ENCODE results near the gene ZNF44.
"Not testable (repeated sequence)": the region's sequence is repeated elsewhere in the genome, so short reads cannot be mapped to it uniquely, and the experiment has no call there.

ZNF44 gene

GRCh38 chr19:12294249-12295158, at the start of gene ZNF44:
ZNF44 (minus strand) TSS chr19:12294883; CDS start chr19:12294694, 189 bp downstream.
- Histone ChIP-seq H3K36me3 (ENCODE audit: insufficient read depth, low read length) (peaks cover 14% of the 10 kb centered on the region), H3K9me3 (ENCODE audit: low read length) (peaks cover 12% of the 10 kb centered on the region), H3K27me3 (ENCODE audit: insufficient read depth, low read length) (no peaks in the 10 kb centered on the region), H2AFZ (ENCODE audit: low read depth, low read length) (no peak within 1 kb of the TSS), H3K4me1 (ENCODE audit: insufficient read depth, low read length) (peaks cover 5% of the 10 kb centered on the region), H3K4me3 (ENCODE audit: low read length) (peak within 1 kb of the TSS; percentile 80)

- H3K4me1 ChIP-seq (ENCODE audit: insufficient read depth, low read length) = peaks cover 10% of the 10 kb centered on the region
- H3K9me3 ChIP-seq (ENCODE audit: low read length) = no peaks in the 10 kb centered on the region
- H2AFZ ChIP-seq (ENCODE audit: low read depth, low read length) = peak within 1 kb of the TSS; percentile 64
- H3K27me3 ChIP-seq (ENCODE audit: insufficient read depth, low read length) = no peaks in the 10 kb centered on the region
- no peaks in the 10 kb centered on the region for H3K36me3 ChIP-seq (ENCODE audit: insufficient read depth, low read length)
- H3K4me3 ChIP-seq (ENCODE audit: low read length) = peak within 1 kb of the TSS; percentile 67
These were observed 38.8 kb upstream of the ZNF44 start, which contains the start of gene ZNF563 for GRCh38 chr19:12333162-12334159. ZNF563 (minus strand) TSS chr19:12333633; CDS start chr19:12333482, 151 bp downstream.

- Histone ChIP-seq H3K4me3 (ENCODE audit: low read length) (no peak overlapping the region), H3K36me3 (ENCODE audit: insufficient read depth, low read length) (no peaks in the 10 kb centered on the region)
These were observed 36.7 kb upstream of the ZNF44 start for GRCh38 chr19:12331211-12331941.

GRCh38 chr19:12330340-12330739, 35.7 kb upstream of the ZNF44 start:
- Histone ChIP-seq H3K27me3 (ENCODE audit: insufficient read depth, low read length) (no peaks in the 10 kb centered on the region), H2AFZ (ENCODE audit: low read depth, low read length) (no peak overlapping the region), H3K4me1 (ENCODE audit: insufficient read depth, low read length) (peaks cover 10% of the 10 kb centered on the region), H3K9me3 (ENCODE audit: low read length) (peaks cover 3% of the 10 kb centered on the region), H3K36me3 (ENCODE audit: insufficient read depth, low read length) (no peaks in the 10 kb centered on the region), H3K4me3 (ENCODE audit: low read length) (no peak overlapping the region)

More at GRCh38 chr19:12331211-12331941, 36.7 kb upstream of the ZNF44 start:
- peaks cover 3% of the 10 kb centered on the region for H3K9me3 ChIP-seq (ENCODE audit: low read length)
- no peaks in the 10 kb centered on the region for H3K27me3 ChIP-seq (ENCODE audit: insufficient read depth, low read length)
- H2AFZ ChIP-seq (ENCODE audit: low read depth, low read length) = no peak overlapping the region
- H3K4me1 ChIP-seq (ENCODE audit: insufficient read depth, low read length) = peaks cover 10% of the 10 kb centered on the region

GRCh38 chr19:12325690-12326089, 31.0 kb upstream of the ZNF44 start:
- no peak overlapping the region for H3K4me3 ChIP-seq (ENCODE audit: low read length)
- H3K27me3 ChIP-seq (ENCODE audit: insufficient read depth, low read length) = no peaks in the 10 kb centered on the region

GRCh38 chr19:12318782-12319413, 24.2 kb upstream of the ZNF44 start:
- Histone ChIP-seq H3K4me1 (ENCODE audit: insufficient read depth, low read length) (no peaks in the 10 kb centered on the region), H3K27me3 (ENCODE audit: insufficient read depth, low read length) (no peaks in the 10 kb centered on the region), H2AFZ (ENCODE audit: low read depth, low read length) (no peak overlapping the region), H3K4me3 (ENCODE audit: low read length) (no peak overlapping the region), H3K9me3 (ENCODE audit: low read length) (peaks cover 48% of the 10 kb centered on the region), H3K36me3 (ENCODE audit: insufficient read depth, low read length) (peaks cover 21% of the 10 kb centered on the region)

More at GRCh38 chr19:12325690-12326089, 31.0 kb upstream of the ZNF44 start:
- Histone ChIP-seq H3K4me1 (ENCODE audit: insufficient read depth, low read length) (no peaks in the 10 kb centered on the region), H3K9me3 (ENCODE audit: low read length) (peaks cover 20% of the 10 kb centered on the region), H3K36me3 (ENCODE audit: insufficient read depth, low read length) (peaks cover 5% of the 10 kb centered on the region), H2AFZ (ENCODE audit: low read depth, low read length) (no peak overlapping the region)

GRCh38 chr19:12314553-12314952, 19.9 kb upstream of the ZNF44 start:
- Histone ChIP-seq H3K36me3 (ENCODE audit: insufficient read depth, low read length) (peaks cover 13% of the 10 kb centered on the region), H3K9me3 (ENCODE audit: low read length) (peaks cover 22% of the 10 kb centered on the region), H3K27me3 (ENCODE audit: insufficient read depth, low read length) (no peaks in the 10 kb centered on the region), H3K4me1 (ENCODE audit: insufficient read depth, low read length) (no peaks in the 10 kb centered on the region), H3K4me3 (ENCODE audit: low read length) (no peak overlapping the region), H2AFZ (ENCODE audit: low read depth, low read length) (no peak overlapping the region)

GRCh38 chr19:12308891-12309290, 14.2 kb upstream of the ZNF44 start:
- not testable (repeated sequence) for H3K36me3 ChIP-seq (ENCODE audit: insufficient read depth, low read length); H2AFZ ChIP-seq (ENCODE audit: low read depth, low read length); H3K9me3 ChIP-seq (ENCODE audit: low read length); H3K4me3 ChIP-seq (ENCODE audit: low read length); H3K4me1 ChIP-seq (ENCODE audit: insufficient read depth, low read length); H3K27me3 ChIP-seq (ENCODE audit: insufficient read depth, low read length)

- Histone ChIP-seq H3K27me3 (ENCODE audit: insufficient read depth, low read length) (no peaks in the 10 kb centered on the region), H3K4me3 (ENCODE audit: low read length) (peak overlapping the region; percentile 80), H3K9me3 (ENCODE audit: low read length) (peaks cover 12% of the 10 kb centered on the region), H2AFZ (ENCODE audit: low read depth, low read length) (no peak overlapping the region), H3K36me3 (ENCODE audit: insufficient read depth, low read length) (peaks cover 14% of the 10 kb centered on the region), H3K4me1 (ENCODE audit: insufficient read depth, low read length) (peaks cover 5% of the 10 kb centered on the region)
These were observed 508 bp upstream of the ZNF44 start for GRCh38 chr19:12295191-12295590.

- peak overlapping the region; percentile 80 for H3K4me3 ChIP-seq (ENCODE audit: low read length)
- peaks cover 21% of the 10 kb centered on the region for H3K36me3 ChIP-seq (ENCODE audit: insufficient read depth, low read length)
- H3K9me3 ChIP-seq (ENCODE audit: low read length) = peaks cover 16% of the 10 kb centered on the region
- no peaks in the 10 kb centered on the region for H3K27me3 ChIP-seq (ENCODE audit: insufficient read depth, low read length)
- H2AFZ ChIP-seq (ENCODE audit: low read depth, low read length) = no peak overlapping the region
- H3K4me1 ChIP-seq (ENCODE audit: insufficient read depth, low read length) = peaks cover 5% of the 10 kb centered on the region
These were observed 870 bp downstream of the ZNF44 start for GRCh38 chr19:12293777-12294248.

GRCh38 chr19:12289790-12290065, 5.0 kb downstream of the ZNF44 start:
- H3K4me3 ChIP-seq (ENCODE audit: low read length) = no peak overlapping the region
- H3K27me3 ChIP-seq (ENCODE audit: insufficient read depth, low read length) = no peaks in the 10 kb centered on the region
- peaks cover 39% of the 10 kb centered on the region for H3K9me3 ChIP-seq (ENCODE audit: low read length)
- H3K36me3 ChIP-seq (ENCODE audit: insufficient read depth, low read length) = peaks cover 29% of the 10 kb centered on the region
- peaks cover 5% of the 10 kb centered on the region for H3K4me1 ChIP-seq (ENCODE audit: insufficient read depth, low read length)
- no peak overlapping the region for H2AFZ ChIP-seq (ENCODE audit: low read depth, low read length)

- no peaks in the 10 kb centered on the region for H3K27me3 ChIP-seq (ENCODE audit: insufficient read depth, low read length)
- H3K36me3 ChIP-seq (ENCODE audit: insufficient read depth, low read length) = peaks cover 29% of the 10 kb centered on the region
- no peak overlapping the region for H2AFZ ChIP-seq (ENCODE audit: low read depth, low read length)
- H3K4me1 ChIP-seq (ENCODE audit: insufficient read depth, low read length) = peaks cover under 1% of the 10 kb centered on the region
- no peak overlapping the region for H3K4me3 ChIP-seq (ENCODE audit: low read length)
- peaks cover 49% of the 10 kb centered on the region for H3K9me3 ChIP-seq (ENCODE audit: low read length)
These were observed 6.7 kb downstream of the ZNF44 start for GRCh38 chr19:12287958-12288500.

Measured in neuron (in vitro differentiated cells).